ENCODE data around the gene SMS.

SMS gene

GRCh38 chrX:21998037-21998436, 57.5 kb downstream of the SMS start:
- TF ChIP-seq CTCF (conservative IDR thresholded peaks at IDR 0.05) = no peak
- TF ChIP-seq ZFX (IDR thresholded peaks at IDR 0.05) = no peak
- no peak overlapping the region for H3K27ac ChIP-seq

DNA sequence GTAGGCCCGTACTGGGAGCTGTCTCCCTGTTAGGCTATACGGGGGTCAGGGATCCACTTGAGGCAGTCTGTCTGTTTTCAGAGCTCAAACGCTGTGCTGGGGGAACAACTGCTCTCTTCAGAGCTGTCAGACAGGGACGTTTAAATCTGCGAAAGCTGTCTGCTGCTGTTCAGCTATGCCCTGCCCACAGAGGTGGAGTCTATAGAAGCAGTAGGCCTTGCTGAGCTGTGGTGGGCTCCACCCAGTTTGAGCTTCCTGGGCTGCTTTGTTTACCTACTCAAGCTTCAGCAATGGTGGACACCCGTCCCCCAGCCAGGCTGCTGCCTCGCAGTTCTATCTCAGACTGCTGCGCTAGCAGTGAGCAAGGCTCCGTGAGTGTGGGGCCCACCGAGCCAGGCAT, 64.4 kb downstream of the SMS start:
- no peak for TF ChIP-seq ZFX (IDR thresholded peaks at IDR 0.05)
- no peak for TF ChIP-seq CTCF (conservative IDR thresholded peaks at IDR 0.05)
- no peak overlapping the region for H3K27ac ChIP-seq

DNA sequence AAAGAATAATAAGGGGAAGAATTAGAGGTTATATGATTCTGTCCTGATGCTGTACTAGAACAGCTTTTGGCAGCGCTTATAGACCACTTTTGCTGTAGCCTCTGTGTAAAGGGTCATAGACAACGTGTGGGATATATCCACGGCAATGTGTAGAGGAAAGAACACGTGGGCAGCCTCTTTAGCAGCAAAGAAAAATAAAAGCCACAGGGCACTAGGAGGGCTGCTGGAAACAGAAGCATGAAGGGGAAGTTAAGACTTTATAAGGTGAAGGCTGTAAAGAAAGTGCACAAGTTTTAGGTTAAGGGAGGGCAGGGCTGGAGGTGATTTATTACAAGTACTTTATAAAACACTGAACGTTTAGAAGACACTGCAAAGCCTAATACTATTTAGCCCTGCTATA, 71.5 kb downstream of the SMS start:
- TF ChIP-seq ZFX (IDR thresholded peaks at IDR 0.05) = no peak
- no peak for TF ChIP-seq CTCF (conservative IDR thresholded peaks at IDR 0.05)
- H3K27ac ChIP-seq = no peak overlapping the region

GRCh38 chrX:22012931-22013330, 72.4 kb downstream of the SMS start:
- no peak overlapping the region for H3K27ac ChIP-seq
- no peak for TF ChIP-seq CTCF (conservative IDR thresholded peaks at IDR 0.05)
- TF ChIP-seq ZFX (IDR thresholded peaks at IDR 0.05) = no peak

GRCh38 chrX:22015139-22015750, 74.7 kb downstream of the SMS start:
- TF ChIP-seq ZFX (IDR thresholded peaks at IDR 0.05) (no peak), CTCF (conservative IDR thresholded peaks at IDR 0.05) (no peak)
- H3K27ac ChIP-seq = no peak overlapping the region

- TF ChIP-seq ZFX (IDR thresholded peaks at IDR 0.05) = no peak
- no peak for TF ChIP-seq CTCF (conservative IDR thresholded peaks at IDR 0.05)
- H3K27ac ChIP-seq = no peak overlapping the region
Measured at GRCh38 chrX:22021751-22022324, 81.3 kb downstream of the SMS start.

DNA sequence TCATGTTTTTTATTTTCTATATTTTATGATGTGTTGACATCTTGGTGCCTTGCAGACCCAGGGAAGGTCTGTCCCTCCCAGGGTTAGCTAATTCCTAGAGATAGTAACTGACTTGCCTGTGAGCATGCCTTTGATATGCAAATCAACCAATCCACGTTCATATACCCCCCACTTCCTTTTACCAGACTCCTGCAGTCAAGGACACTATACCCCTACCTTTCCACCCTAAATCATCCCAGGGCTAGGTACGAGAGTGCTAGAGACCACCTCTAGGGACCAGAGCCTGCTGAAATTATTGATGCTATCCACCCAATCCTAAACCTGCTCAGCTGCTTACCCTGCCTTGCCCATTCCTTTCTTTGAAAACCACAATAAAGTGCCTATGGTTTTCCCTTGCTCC, 84.1 kb downstream of the SMS start:
- H3K27ac ChIP-seq = no peak overlapping the region
- TF ChIP-seq ZFX (IDR thresholded peaks at IDR 0.05) = no peak
- TF ChIP-seq CTCF (conservative IDR thresholded peaks at IDR 0.05) = no peak
